ENCODE measurements around the gene GRB14.
A peak's percentile ranks its signal among the peaks of the same experiment; 100 is the strongest.

- TF ChIP-seq CTCF (IDR thresholded peaks at IDR 0.05; ENCODE audit: insufficient read depth, low read depth, low read length) (peak; percentile 74), EZH2 (IDR thresholded peaks at IDR 0.05; ENCODE audit: insufficient read depth, low read length) (no peak)
Observed at GRCh38 chr2:164495491-164496223, 125.6 kb downstream of the GRB14 start.
